ENCODE results near the gene CXCL8. TPM values are rescaled to one million over a fixed set of nuclear protein-coding genes. Genes with fewer than 3 reads are reported as not detected.

CXCL8 gene
- 6.0 and 7.7 TPM in 2 replicates for polyA plus RNA-seq (2012; rRNA removed)
- 6.9 and 7.8 TPM in 2 replicates for polyA plus RNA-seq (2012; cell fraction: cytosol; rRNA removed)
- 5.1 and 15.7 TPM in 2 replicates for polyA plus RNA-seq (2012; cell fraction: nucleus; rRNA removed)

- peaks cover 21% of the 10 kb centered on the region for H3F3A ChIP-seq (replicated peaks; ENCODE audit: insufficient read depth)
- H3K9me3 ChIP-seq: peaks cover 3% of the 10 kb centered on the region; the same call in 1 of the 2 replicates
- no peaks in the 10 kb centered on the region for H4K20me1 ChIP-seq (ENCODE audit: insufficient read depth)
- under 1% methylated on average over 6 of the region's 7 CpGs for WGBS (ENCODE audit: low lambda C conversion rate)
- CTCF ChIA-PET: no interaction called here
- no peaks in the 10 kb centered on the region; a peak in 2 of 4 replicates for H3K4me1 ChIP-seq (ENCODE audit: control insufficient read depth in 1 of 2, insufficient read depth in 2 of 2, low read depth in 1 of 2, low read length in 1 of 2)
- peak within 1 kb of the TSS; percentile 2 to 35; a peak in 3 of 4 replicates for H3K27ac ChIP-seq (ENCODE audit: low read depth in 2 of 2, low read length in 1 of 2)
- H3K4me3 ChIP-seq (ENCODE audit: low read depth in 2 of 2, low read length in 1 of 2): peak within 1 kb of the TSS in 1 of 2 experiments; percentile 19; a peak in 2 of 4 replicates
- H3K79me2 ChIP-seq (ENCODE audit: insufficient read depth): no peaks in the 10 kb centered on the region
- H3K9me2 ChIP-seq: no peaks in the 10 kb centered on the region
- peak within 1 kb of the TSS; percentile 60; the same call in 1 of the 2 replicates for H3K4me2 ChIP-seq
- DNase-seq: no peak
- no peaks in the 10 kb centered on the region for H3K36me3 ChIP-seq (replicated peaks in 1 of 2; ENCODE audit: control insufficient read depth in 1 of 2, insufficient read depth in 2 of 2, low read length in 1 of 2)
- POLR2A ChIA-PET: no interaction called here
- no peaks in the 10 kb centered on the region for H3K27me3 ChIP-seq (ENCODE audit: insufficient read depth)
- H3K9ac ChIP-seq: no peak within 1 kb of the TSS
- H2AFZ ChIP-seq (ENCODE audit: low read depth): peak within 1 kb of the TSS; percentile 30; the same call in 1 of the 2 replicates
- TF ChIP-seq FOXM1 (IDR thresholded peaks at IDR 0.05; ENCODE audit: low read depth): no peak
- TF ChIP-seq MAX (IDR thresholded peaks at IDR 0.05; ENCODE audit: low read depth): 0 out of 2 replicates have a peak, but pooled peaks have one; percentile 15
- TF ChIP-seq MXI1 (IDR thresholded peaks at IDR 0.05; ENCODE audit: low read depth, low read length): no peak
- TF ChIP-seq EP300 (IDR thresholded peaks at IDR 0.05; ENCODE audit: borderline replicate concordance in 1 of 2, low read depth in 1 of 2, low read length in 1 of 2): no peak
- TF ChIP-seq JUND (IDR thresholded peaks at IDR 0.05): peak; percentile 52; the same call in 1 of the 2 replicates
- no peak for TF ChIP-seq TAF1 (IDR thresholded peaks at IDR 0.05; ENCODE audit: borderline replicate concordance, low read depth, low read length)
- no peak for TF ChIP-seq GABPA (IDR thresholded peaks at IDR 0.05; ENCODE audit: low read depth)
- no peak for TF ChIP-seq EZH2phosphoT487 (IDR thresholded peaks at IDR 0.05; ENCODE audit: borderline replicate concordance, low read depth)
- TF ChIP-seq YY1 (IDR thresholded peaks at IDR 0.05; ENCODE audit: low read depth): no peak
- peak; percentile 45; the same call in 1 of the 2 replicates for TF ChIP-seq FOSL2 (IDR thresholded peaks at IDR 0.05; ENCODE audit: borderline replicate concordance, low read depth)
- TF ChIP-seq IRF3 (IDR thresholded peaks at IDR 0.05; ENCODE audit: low read depth, low read length): no peak
- no peak for TF ChIP-seq USF1 (IDR thresholded peaks at IDR 0.05; ENCODE audit: borderline replicate concordance, low read depth)
- no peak for TF ChIP-seq POLR2AphosphoS5 (IDR thresholded peaks at IDR 0.05; ENCODE audit: low read depth, low read length)
- TF ChIP-seq RAD21 (IDR thresholded peaks at IDR 0.05; ENCODE audit: low read length): no peak
- TF ChIP-seq NFIC (IDR thresholded peaks at IDR 0.05; ENCODE audit: borderline replicate concordance): peak; percentile 90
- no peak for TF ChIP-seq ZBTB33 (IDR thresholded peaks at IDR 0.05; ENCODE audit: borderline replicate concordance, low read depth)
- TF ChIP-seq TEAD4 (IDR thresholded peaks at IDR 0.05; ENCODE audit: borderline replicate concordance, insufficient read depth): 0 out of 2 replicates have a peak, but pooled peaks have one; percentile 20
- peak; percentile 61 for TF ChIP-seq PBX3 (IDR thresholded peaks at IDR 0.05)
- no peak for TF ChIP-seq SIN3A (IDR thresholded peaks at IDR 0.05; ENCODE audit: borderline replicate concordance, low read depth, low read length)
- TF ChIP-seq ELF1 (IDR thresholded peaks at IDR 0.05): no peak
- no peak for TF ChIP-seq CHD2 (IDR thresholded peaks at IDR 0.05; ENCODE audit: low read length, partially characterized antibody)
- TF ChIP-seq REST (IDR thresholded peaks at IDR 0.05; ENCODE audit: low read depth, low read length): no peak
- TF ChIP-seq SMC3 (IDR thresholded peaks at IDR 0.05; ENCODE audit: low read depth, low read length): no peak
Measured at GRCh38 chr4:73740353-73740778, at the start of gene CXCL8. CXCL8 (plus strand) TSS chr4:73740569; CDS start chr4:73740659, 90 bp downstream.
